GM19099 (cell line): ENCODE measurements around the gene SH3RF1.

Experiments
- POLR2A ChIP-seq: IDR thresholded peaks from 3 replicates; pipeline ENCODE4 v1.6.1; 2011; ENCODE audit warnings: low read depth; ENCODE audit not compliant: insufficient read length; ENCODE audit errors: extremely low read depth

The SH3RF1 gene

DNA sequence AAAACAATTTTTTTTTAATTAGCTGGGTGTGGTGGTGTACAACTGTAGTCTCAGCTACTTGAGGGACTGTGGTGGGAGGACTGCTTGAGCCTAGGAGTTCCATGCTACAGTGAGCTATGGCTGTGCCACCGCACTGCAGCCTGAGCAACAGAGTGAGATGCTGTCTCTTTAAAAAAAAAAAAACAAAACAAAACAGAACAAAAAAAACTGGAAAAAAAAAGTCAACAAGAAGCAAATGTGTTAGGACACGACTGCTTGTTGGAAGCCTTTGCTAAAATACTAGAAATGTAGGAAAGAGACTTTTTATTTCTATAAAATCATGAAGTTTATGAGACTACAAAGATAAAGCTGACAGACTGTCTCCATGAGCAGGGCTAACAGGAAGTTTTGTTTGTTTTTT is 87.2 kb downstream of the SH3RF1 start:
- TF ChIP-seq POLR2A: no peak

DNA sequence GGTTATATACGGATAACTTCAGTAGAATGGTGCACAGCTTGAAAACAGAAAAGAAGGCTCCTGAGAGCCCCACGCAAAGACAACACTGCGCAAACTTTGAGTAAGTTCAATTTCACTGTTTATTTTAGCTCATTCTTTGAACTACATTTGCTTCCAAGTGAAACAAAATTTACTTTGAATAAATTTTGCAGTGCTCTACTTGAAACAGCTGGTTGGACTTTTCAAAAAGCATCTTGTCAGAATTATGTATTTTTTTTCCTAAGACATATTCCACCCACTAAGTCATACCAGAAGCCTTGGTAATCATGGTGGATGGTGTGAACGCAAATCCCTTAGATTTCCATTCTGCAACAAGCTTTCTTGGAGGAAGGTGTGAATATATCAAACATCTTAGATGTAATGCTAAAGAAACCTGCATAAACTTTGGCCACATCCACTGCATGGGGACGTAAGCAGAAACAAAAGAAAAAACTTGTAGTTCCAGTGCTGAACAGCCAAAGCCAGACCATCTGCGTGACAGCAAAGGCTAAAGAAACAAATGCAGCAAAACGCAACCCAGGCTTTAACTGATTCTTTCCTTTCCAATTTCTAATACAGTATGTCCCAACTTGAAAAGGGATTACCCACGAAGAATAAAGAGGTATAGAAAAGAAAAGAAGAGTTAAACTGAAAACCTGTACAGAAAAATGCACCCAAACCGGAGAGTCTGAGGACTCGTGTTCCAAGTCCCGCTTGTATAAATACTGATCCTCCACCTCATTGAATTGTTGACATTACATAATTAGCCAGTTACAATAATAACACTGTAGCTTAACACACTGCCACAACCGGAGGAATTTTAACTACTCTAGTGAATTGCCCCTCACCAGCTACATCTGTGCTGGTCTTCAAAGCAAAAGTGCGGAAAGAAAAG is 90.9 kb downstream of the SH3RF1 start:
- TF ChIP-seq POLR2A: no peak

DNA sequence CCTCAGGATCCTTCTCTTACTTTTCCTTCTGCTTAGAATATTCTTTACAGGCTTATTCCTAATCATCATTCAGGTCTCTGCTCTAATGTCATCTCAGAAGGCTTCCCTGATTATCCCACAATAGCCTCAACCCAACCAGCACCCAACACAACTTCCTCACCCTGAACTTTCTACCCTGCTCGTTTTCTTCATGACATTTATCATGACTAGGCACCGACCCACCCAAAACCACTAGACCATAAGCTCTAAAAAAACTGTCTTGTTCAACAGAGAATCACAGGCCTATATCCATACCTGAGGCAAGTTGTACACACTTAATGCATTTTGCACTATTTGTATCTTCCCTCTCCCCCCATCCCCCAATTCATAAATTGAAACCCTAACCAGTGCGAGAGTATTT is 95.3 kb downstream of the SH3RF1 start:
- no peak for TF ChIP-seq POLR2A

DNA sequence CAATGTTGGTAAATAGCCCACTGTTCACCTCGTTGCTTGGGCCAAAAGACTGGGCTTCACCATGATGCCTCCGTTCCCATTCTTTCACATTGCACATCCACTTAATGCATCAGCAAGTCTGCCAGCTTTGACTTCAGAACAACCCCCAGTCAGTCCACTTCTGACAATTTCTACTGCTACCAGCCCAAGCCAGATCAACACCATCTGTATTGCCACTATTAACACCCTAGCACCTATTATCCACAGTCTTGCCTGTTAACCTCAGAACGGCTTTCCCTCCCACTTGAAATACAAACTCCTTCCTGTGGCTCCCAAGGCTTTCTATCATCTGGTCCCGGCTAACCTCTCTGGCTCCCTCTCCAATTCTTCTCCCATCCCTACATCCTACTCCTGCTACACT is 95.7 kb downstream of the SH3RF1 start:
- no peak for TF ChIP-seq POLR2A

DNA sequence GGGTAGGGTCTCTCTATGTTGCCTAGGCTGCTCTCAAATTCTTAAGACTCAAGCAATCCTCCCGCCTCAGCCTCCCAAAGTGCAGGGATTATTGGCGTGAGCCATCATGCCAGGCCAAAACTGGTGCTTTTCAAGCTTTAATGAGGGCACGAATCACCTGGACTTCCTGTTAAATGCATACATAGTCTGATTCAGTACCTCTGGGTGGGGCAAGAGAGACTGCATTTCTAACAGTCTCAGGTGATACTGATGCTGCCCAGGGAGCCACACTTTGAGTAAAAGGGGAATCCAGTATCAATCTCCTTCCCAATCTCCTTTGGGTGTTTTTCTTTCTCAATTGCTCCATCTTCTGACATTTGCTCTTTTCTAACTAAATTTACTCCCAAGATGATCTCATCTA is 96.5 kb downstream of the SH3RF1 start:
- TF ChIP-seq POLR2A: no peak

DNA sequence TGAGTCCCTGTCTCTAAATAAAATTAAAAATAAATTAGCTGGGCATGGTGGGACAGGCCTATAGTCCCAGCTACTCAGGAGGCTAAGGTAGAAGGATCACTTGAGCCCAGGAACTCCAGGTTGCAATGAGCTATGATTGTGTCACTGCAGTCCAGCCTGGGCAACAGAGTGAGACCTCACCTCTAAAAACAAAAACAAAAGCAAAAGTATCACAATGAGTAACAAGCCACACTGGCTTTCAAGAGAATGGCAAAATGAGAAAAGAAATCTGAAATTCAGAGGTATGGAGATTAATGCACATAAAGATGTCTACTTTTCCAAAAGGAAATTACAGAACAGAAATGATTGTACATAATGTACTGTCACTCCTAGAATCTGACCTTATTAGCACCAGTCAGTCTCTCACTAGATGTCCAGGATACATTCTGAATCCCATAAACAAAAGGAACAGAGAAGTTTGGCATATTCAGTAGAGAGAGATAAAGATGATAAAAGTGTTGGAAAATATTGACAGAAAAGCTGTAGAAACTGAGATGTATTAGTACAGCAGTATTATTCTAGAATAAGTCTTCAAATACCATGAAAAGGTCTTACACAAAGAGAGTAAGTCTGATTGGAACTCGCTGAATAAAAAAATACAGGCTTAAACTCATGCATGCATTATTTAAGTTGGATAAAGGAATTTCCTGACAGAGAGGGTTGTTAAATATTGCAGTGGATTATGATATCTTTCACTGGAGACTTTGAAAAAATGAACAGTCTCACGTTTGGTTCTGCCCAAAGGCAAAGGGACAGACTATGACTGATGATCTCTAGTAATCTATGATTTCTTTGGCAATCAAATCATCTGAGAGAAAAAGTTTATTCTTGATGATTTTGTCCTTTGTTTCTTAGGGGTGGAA is 102.5 kb downstream of the SH3RF1 start:
- no peak for TF ChIP-seq POLR2A

DNA sequence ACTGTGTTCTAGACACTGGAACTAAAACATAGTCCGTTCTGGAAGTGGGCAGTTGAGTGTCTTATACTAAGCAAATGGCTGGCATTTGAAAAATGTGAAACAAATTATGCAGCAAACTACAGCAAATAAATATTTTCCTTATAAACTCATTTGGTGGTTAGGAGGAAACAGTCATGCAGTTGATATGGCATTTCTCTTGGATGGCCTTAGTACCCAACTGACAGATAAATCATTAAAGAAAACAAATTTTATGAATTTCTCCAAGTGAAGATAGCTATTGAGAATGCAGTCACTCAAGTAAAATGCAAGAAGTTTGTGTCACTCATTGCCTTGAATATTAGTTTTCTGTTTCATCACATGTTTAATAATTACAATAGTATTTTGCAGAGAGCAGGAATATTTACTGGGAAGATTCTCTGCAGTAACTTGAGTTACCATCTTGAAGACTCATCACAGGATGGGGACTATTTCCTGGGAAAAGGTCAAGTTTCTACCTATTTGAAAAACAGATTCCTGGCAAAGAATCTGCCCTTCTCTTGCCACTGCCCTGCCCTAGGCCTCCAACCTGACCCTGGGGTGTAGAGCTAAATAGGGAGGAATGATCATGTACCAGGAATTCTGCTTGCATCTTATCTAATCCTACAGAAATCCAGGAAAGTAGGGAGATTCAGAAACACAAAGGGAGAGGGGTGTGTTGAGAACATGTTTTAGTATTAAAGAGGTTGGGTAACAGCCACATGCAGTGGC is 105.9 kb downstream of the SH3RF1 start:
- no peak for TF ChIP-seq POLR2A

DNA sequence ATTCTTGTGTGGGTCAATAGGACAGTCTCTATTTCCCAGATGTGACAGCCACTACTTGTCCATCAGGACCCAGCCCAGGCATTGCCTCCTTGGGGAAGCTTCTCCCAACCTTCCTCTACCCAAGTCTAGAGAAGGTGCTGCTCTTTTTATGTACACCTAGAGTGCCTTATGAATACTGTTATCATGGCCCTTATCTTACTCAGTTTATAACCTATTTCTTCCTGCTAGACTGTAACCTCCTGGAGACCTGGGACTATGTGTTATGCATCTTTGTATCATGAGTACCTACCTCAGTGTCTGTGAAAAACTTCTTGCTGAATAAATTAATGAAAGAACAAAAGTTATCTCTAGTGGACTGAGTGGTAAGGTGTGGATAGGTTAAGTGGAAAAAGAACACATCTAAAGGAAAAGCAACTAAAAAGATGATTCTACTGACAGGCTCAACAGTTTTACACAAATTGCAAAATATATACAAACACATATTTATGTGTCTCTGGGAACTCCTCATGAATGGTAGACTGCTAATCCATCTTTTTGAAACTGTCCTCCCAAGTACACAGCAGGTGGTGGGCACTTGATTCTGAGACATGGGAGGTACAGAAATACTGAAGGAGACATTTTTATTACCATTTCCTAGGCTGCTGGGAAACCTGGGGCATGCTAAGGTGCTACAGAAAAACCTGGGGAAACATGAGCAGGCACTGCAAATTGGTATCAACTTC is 106.6 kb downstream of the SH3RF1 start:
- TF ChIP-seq POLR2A: no peak

DNA sequence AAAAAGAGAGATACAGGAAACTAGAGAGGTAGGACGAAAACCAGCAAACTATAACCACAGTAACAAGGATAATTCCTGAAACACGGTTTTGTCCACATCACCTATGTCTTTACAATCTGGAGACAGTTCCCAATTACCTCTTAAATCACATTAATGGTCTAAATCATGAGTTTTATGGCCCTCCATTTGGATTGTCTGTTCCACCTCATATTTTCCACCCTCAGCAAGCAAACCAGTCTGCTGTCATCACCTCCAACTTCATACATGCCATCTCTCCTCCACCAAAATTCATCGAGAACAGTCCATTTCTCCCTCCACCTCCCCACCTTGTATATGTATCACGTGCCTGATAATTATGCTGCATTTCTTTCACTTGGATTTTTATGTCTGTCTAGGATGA is 107.3 kb downstream of the SH3RF1 start:
- TF ChIP-seq POLR2A: no peak

DNA sequence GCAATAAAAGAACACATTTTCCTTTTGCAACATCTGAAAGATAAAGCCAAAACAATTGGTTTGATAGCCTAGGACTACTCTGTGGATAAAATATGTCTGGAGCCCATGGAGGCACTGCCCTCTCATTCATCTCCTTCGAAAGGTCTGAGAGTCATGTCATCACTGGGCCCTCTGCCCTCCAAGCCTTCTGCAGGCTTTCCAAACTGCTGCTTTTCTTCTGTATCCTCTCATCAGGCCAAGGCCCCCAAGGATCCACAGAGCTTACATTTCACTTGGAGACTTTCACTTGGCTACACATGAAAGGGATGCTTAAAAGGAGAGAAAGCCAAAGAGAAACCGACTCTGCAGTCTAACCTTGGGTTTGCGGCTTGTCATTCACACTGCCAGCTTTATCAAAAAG is 109.9 kb downstream of the SH3RF1 start:
- no peak for TF ChIP-seq POLR2A

DNA sequence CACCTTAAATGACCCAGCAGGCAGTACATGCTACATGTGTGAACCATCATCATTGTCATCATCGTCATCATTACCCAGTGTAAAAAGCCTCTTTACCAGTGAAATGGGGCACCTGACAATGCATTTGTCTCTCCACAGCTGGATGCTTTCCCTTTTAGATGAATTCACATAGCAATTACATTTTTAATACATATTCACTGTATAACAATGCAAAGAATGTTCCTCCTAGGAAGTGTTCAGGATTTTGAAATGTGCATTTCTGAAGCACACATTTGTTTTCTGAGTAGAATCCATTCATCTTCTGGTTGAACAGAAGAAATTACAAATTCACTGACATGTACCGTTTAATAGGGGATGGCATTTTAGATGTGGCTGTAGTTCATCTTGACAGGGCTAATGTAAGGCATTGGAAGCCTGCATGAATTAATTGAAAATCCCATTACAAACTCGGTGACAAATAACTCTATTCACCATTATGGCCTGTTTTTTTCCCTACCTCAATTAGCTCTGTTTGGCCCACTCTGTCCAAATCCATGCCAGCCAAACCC is 111.1 kb downstream of the SH3RF1 start:
- TF ChIP-seq POLR2A: no peak

DNA sequence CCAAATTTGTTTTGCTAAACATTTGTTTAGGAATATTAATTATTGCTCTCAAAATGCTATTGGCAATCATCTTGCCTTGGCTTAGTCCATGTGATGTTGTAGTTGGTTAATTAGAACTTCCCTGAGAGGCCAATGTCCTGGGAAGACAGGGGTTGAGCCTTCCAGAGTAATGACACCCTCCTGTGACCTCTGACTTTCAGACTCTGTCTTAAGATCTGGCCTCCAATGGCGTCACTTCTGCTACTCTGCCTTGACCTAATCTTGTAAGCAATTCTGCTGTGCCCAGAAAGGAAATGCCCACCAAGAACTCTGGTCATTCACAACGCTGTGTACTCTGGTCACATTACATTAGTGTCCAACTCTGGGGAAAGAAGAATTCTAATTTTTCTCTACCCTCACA is 111.9 kb downstream of the SH3RF1 start:
- no peak for TF ChIP-seq POLR2A

DNA sequence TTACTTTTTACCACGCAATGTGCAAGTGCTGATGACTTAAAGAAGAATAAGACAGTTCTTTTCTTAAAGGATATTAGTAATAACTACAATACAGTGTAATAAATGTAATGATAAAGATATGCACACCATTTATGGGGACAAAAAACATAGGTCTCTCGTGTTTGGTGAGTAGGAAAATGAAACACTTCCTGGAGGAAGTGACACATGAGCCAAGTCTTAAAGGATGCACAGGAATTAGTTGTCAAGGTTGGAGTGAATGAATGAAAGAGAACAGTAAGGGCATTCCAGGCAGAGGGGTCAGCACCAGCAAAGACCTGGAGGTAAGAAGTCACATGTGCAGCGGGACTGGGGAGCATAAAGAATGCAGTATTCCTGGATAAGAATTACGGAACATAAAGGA is 112.7 kb downstream of the SH3RF1 start:
- TF ChIP-seq POLR2A: no peak

DNA sequence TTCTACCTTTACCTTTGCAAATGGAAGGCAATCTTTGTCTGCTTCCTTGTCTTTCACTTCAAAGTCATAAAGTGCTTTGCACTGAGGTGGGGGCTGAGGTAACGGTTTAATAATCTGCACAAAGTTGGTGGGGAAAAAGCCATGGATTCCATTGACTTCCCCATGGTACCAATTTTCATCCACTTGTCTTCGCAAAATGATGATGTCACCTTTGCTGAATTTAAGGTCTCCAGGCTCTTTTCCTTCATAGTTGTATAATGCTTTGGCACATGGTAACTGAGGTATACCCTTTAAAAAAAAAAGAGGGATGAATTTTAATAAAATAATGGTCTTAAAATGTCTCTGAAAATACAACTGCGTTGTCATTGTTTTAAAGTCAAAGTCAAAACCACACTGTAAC is 114.4 kb downstream of the SH3RF1 start:
- TF ChIP-seq POLR2A: no peak
